ENCODE results near the gene MMP20.

MMP20 gene

GRCh38 chr11:102576350-102576749, 48.8 kb downstream of the MMP20 start:
- H4K20me1 ChIP-seq, result no peaks in the 10 kb centered on the region
- no peak overlapping the region for H3K9ac ChIP-seq
- no peak overlapping the region for H3K4me3 ChIP-seq
- H3K9me3 ChIP-seq (replicated peaks in 1 of 11), result peaks cover 0 to 13% (median 7%) of the 10 kb centered on the region in 11 experiments; a peak in 10 of 22 replicates
- TF ChIP-seq Cebpa-rat (IDR thresholded peaks at IDR 0.05), result no peak
- peak overlapping the region in 8 of 11 experiments; percentile 30 to 82 (median 67); a peak in 13 of 22 replicates for H3K27ac ChIP-seq
- H3K36me3 ChIP-seq, result no peaks in the 10 kb centered on the region
- H3K4me2 ChIP-seq, result peak overlapping the region in 9 of 11 experiments; percentile 8 to 89 (median 70); a peak in 14 of 22 replicates
- H3K27me3 ChIP-seq, result no peaks in the 10 kb centered on the region
- peaks cover 28 to 76% (median 41%) of the 10 kb centered on the region in 10 experiments for H3K4me1 ChIP-seq

DNA sequence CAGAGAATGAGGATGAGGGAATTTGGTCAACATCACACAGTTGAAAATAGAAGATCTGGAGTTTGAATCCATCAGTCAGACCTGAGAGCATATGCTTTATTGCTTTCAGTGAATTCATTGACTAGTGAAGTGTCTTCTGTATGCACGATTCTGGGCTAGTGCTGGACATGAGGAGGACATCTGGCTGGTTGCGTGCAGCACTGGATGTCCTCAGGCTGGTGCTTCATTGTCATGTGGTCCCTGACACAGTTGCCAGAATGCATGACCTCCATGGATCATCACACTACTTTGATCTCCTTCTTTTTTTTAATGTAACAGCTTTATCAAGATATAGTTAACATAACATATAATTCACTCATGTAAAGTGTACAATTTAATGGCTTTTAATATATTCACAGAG, 50.1 kb downstream of the MMP20 start:
- H3K9me3 ChIP-seq (replicated peaks in 1 of 11), result peaks cover 6 to 18% (median 10%) of the 10 kb centered on the region in 11 experiments; a peak in 15 of 22 replicates
- H3K27me3 ChIP-seq, result no peaks in the 10 kb centered on the region
- no peaks in the 10 kb centered on the region for H3K36me3 ChIP-seq
- TF ChIP-seq Cebpa-rat (IDR thresholded peaks at IDR 0.05), result no peak
- H3K4me2 ChIP-seq, result no peak overlapping the region; a peak in 1 of 22 replicates
- no peak overlapping the region for H3K4me3 ChIP-seq
- no peaks in the 10 kb centered on the region for H4K20me1 ChIP-seq
- H3K4me1 ChIP-seq, result peaks cover 28 to 67% (median 41%) of the 10 kb centered on the region in 10 experiments
- H3K27ac ChIP-seq, result no peak overlapping the region
- H3K9ac ChIP-seq, result no peak overlapping the region

DNA sequence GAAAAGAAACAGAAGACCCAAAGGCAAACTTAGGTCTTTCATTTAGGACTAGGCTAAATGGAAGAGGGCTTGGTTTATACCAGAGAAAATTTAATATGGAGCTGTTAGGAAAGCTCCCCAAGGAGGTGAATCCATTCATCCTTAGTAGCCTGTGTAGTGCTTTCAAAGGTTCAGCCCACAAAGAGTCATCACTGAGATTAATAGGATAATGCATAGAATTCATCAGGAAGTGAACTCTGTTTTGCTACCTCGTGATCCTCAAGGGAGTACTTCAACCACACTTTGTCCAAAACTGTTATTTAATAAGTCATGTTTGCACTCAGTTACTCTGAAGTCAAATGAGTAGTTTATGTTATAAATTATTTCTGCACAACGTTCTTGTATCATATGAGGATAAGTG, 51.3 kb downstream of the MMP20 start:
- Histone ChIP-seq H3K4me3 (no peak overlapping the region), H3K4me2 (peak overlapping the region; percentile 44 to 66 (median 50)), H3K4me1 (peaks cover 28 to 60% (median 41%) of the 10 kb centered on the region in 10 experiments), H3K27ac (peak overlapping the region in 3 of 11 experiments; percentile 2 to 33 (median 8); a peak in 3 of 22 replicates), H3K9me3 (replicated peaks in 1 of 11) (peaks cover 17 to 30% (median 22%) of the 10 kb centered on the region in 11 experiments), H3K27me3 (no peaks in the 10 kb centered on the region), H3K36me3 (peaks cover 0 to 2% (median 0%) of the 10 kb centered on the region in 11 experiments; a peak in 4 of 22 replicates), H3K9ac (no peak overlapping the region), H4K20me1 (no peaks in the 10 kb centered on the region)
- TF ChIP-seq Cebpa-rat (IDR thresholded peaks at IDR 0.05), result no peak

GRCh38 chr11:102572554-102573220, 52.4 kb downstream of the MMP20 start:
- Histone ChIP-seq H3K36me3 (peaks cover 0 to 12% (median 0%) of the 10 kb centered on the region in 11 experiments; a peak in 5 of 22 replicates), H3K27ac (peak overlapping the region in 1 of 11 experiments; percentile 15; a peak in 1 of 22 replicates), H3K9me3 (replicated peaks in 1 of 11) (peaks cover 29 to 41% (median 33%) of the 10 kb centered on the region in 11 experiments), H4K20me1 (no peaks in the 10 kb centered on the region), H3K9ac (no peak overlapping the region), H3K4me1 (peaks cover 24 to 49% (median 34%) of the 10 kb centered on the region in 10 experiments), H3K27me3 (no peaks in the 10 kb centered on the region), H3K4me3 (no peak overlapping the region), H3K4me2 (peak overlapping the region in 5 of 11 experiments; percentile 18 to 60 (median 56); a peak in 8 of 22 replicates)
- no peak for TF ChIP-seq Cebpa-rat (IDR thresholded peaks at IDR 0.05)

GRCh38 chr11:102568851-102569250, 56.3 kb downstream of the MMP20 start:
- Histone ChIP-seq H3K9ac (no peak overlapping the region), H3K36me3 (peaks cover 0 to 12% (median 5%) of the 10 kb centered on the region in 11 experiments; a peak in 5 of 22 replicates), H3K4me1 (peaks cover 6 to 30% (median 11%) of the 10 kb centered on the region in 10 experiments), H3K4me3 (peak overlapping the region in 2 of 10 experiments; percentile 4 to 23; a peak in 2 of 20 replicates), H3K9me3 (replicated peaks in 1 of 11) (peaks cover 59 to 68% (median 63%) of the 10 kb centered on the region in 11 experiments), H3K4me2 (no peak overlapping the region), H3K27me3 (no peaks in the 10 kb centered on the region), H3K27ac (no peak overlapping the region), H4K20me1 (no peaks in the 10 kb centered on the region)
- TF ChIP-seq Cebpa-rat (IDR thresholded peaks at IDR 0.05), result no peak

DNA sequence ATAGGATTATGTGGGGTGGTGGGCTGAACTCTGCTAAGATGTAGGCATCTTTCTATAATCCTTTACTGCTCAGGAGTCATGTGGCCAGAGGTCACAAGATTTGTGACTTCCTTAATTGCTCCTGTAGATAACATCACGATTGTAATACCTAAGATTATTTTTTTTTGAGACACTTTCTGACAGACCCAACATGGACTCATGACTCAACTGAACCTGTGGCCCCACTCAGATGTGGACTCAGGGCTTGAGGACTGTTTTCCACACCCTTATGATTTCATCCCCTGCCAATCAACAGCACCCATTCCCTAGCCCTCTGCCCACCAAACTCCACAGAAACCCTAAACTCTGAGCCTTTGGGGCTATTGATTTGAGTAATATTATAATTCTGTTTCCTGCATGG, 59.0 kb downstream of the MMP20 start:
- no peak for TF ChIP-seq Cebpa-rat (IDR thresholded peaks at IDR 0.05)
- no peaks in the 10 kb centered on the region for H3K27me3 ChIP-seq
- H3K4me1 ChIP-seq, result peaks cover 7 to 35% (median 27%) of the 10 kb centered on the region in 10 experiments
- H3K27ac ChIP-seq, result no peak overlapping the region
- H3K36me3 ChIP-seq, result peaks cover 0 to 12% (median 5%) of the 10 kb centered on the region in 11 experiments; a peak in 5 of 22 replicates
- H3K4me3 ChIP-seq, result peak overlapping the region in 1 of 10 experiments; percentile 30; a peak in 1 of 20 replicates
- no peak overlapping the region for H3K9ac ChIP-seq
- H3K4me2 ChIP-seq, result no peak overlapping the region
- H3K9me3 ChIP-seq (replicated peaks in 1 of 11), result peaks cover 50 to 80% (median 61%) of the 10 kb centered on the region in 11 experiments
- no peaks in the 10 kb centered on the region for H4K20me1 ChIP-seq

DNA sequence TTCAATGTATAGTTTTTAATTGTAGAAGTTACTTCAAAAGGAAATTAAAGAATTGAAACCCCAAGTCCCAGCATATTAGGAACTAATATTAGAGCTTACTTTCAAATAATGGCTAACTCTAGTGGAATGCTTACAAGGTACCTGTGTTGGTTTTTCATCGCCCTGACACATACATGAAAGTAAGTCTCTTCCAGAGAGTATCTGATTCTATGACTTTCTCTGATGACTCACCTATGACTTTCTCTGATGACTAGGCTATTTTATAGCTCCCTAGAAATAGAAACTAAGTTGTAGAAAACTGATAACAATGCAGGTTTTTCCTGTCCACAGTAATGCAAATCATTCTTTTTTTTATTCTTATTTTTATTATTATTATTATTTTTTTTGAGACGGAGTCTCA, 61.0 kb downstream of the MMP20 start:
- Histone ChIP-seq H3K36me3 (peaks cover 0 to 12% (median 5%) of the 10 kb centered on the region in 11 experiments; a peak in 5 of 22 replicates), H3K4me1 (peaks cover 24 to 53% (median 47%) of the 10 kb centered on the region in 10 experiments), H4K20me1 (no peaks in the 10 kb centered on the region), H3K27ac (no peak overlapping the region), H3K4me2 (0 out of 22 replicates have a peak overlapping the region, but pooled peaks of 1 of the 11 experiments have one; percentile 16), H3K4me3 (no peak overlapping the region), H3K9me3 (replicated peaks in 1 of 11) (peaks cover 36 to 66% (median 51%) of the 10 kb centered on the region in 11 experiments), H3K27me3 (no peaks in the 10 kb centered on the region), H3K9ac (no peak overlapping the region)
- no peak for TF ChIP-seq Cebpa-rat (IDR thresholded peaks at IDR 0.05)

DNA sequence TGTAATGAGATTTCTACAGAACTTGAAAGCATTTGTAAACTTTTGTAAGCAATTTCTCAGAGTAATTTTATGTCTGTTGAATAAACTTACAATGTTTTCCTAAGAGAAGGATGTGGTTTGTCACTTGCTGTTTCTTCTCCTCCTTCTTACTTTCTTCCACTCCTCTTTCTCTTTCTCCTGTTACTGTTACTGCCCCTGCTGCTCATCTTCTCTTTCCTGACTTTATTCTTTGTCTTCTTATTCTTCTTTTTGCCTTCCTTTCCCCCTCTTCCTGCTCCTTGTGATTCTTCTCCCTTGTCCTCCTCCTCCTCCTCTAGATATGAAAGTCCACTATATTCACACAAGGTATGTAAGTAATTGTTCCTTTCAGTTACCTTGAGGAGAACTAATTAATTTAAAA, 63.5 kb downstream of the MMP20 start:
- H4K20me1 ChIP-seq, result no peaks in the 10 kb centered on the region
- H3K36me3 ChIP-seq, result peaks cover 0 to 8% (median 0%) of the 10 kb centered on the region in 11 experiments; a peak in 2 of 22 replicates
- H3K27ac ChIP-seq, result peak overlapping the region in 8 of 11 experiments; percentile 26 to 72 (median 58); a peak in 13 of 22 replicates
- peak overlapping the region in 2 of 10 experiments; percentile 39; a peak in 2 of 20 replicates for H3K4me3 ChIP-seq
- TF ChIP-seq Cebpa-rat (IDR thresholded peaks at IDR 0.05), result no peak
- peak overlapping the region; percentile 60 to 92 (median 76); a peak in 21 of 22 replicates for H3K4me2 ChIP-seq
- peak overlapping the region in 2 of 11 experiments; percentile 15 to 64; a peak in 3 of 22 replicates for H3K9ac ChIP-seq
- H3K27me3 ChIP-seq, result no peaks in the 10 kb centered on the region
- peaks cover 24 to 57% (median 48%) of the 10 kb centered on the region in 10 experiments for H3K4me1 ChIP-seq
- H3K9me3 ChIP-seq (replicated peaks in 1 of 11), result peaks cover 26 to 66% (median 51%) of the 10 kb centered on the region in 11 experiments

- Histone ChIP-seq H3K36me3 (peaks cover 0 to 8% (median 0%) of the 10 kb centered on the region in 11 experiments; a peak in 2 of 22 replicates), H3K4me1 (peaks cover 24 to 57% (median 48%) of the 10 kb centered on the region in 10 experiments), H3K9ac (peak overlapping the region in 8 of 11 experiments; percentile 3 to 64 (median 14); a peak in 7 of 22 replicates), H4K20me1 (no peaks in the 10 kb centered on the region), H3K27me3 (no peaks in the 10 kb centered on the region), H3K4me3 (peak overlapping the region in 6 of 10 experiments; percentile 27 to 39 (median 36); a peak in 10 of 20 replicates), H3K4me2 (peak overlapping the region; percentile 60 to 92 (median 76)), H3K27ac (peak overlapping the region in 10 of 11 experiments; percentile 4 to 72 (median 52); a peak in 19 of 22 replicates), H3K9me3 (replicated peaks in 1 of 11) (peaks cover 16 to 66% (median 41%) of the 10 kb centered on the region in 11 experiments)
- no peak for TF ChIP-seq Cebpa-rat (IDR thresholded peaks at IDR 0.05)
Measured at GRCh38 chr11:102560555-102561011, 64.5 kb downstream of the MMP20 start.

Measured in BLaER1 treated with 17β-estradiol and CSF1 and Interleukin-3, amounts not matched to agents 10 nM and 100 nM (cell line).